Lung (tissue), 12 donors: ENCODE measurements around the gene MAT1A. TPM values are rescaled to one million over a fixed set of nuclear protein-coding genes. Genes with fewer than 3 reads are reported as not detected.
A peak's percentile ranks its signal among the peaks of the same experiment; 100 is the strongest.

ENCODE experiments used
- ATAC-seq: fragments of 200-7000 bp; cut with Tn5 transposase; one replicate; pipeline ENCODE4 v1.9.1; 2020; ENCODE audit warnings: moderate number of reproducible peaks; ENCODE audit not compliant: insufficient read depth, low FRiP score
- DNase-seq, 3 donors: peaks; one replicate each; pipeline ENCODE4 v3.0.0-alpha.2; 2013 to 2017
- H3K27ac ChIP-seq, 2 donors: one replicate each; pipeline ENCODE4 v1.5.1; 2013; ENCODE audit warnings: mild to moderate bottlenecking in 2 of 2, moderate library complexity in 2 of 2, control low read depth in 1 of 2, inconsistent platforms in 1 of 2, low read depth in 1 of 2, low read length in 1 of 2
- H3K27me3 ChIP-seq, 3 donors: one replicate each; pipeline ENCODE4 v1.5.1; 2013; ENCODE audit warnings: low read length in 2 of 3; ENCODE audit not compliant: control insufficient read depth in 3 of 3, insufficient read depth in 3 of 3
- H3K36me3 ChIP-seq, 4 donors: one replicate each; pipeline ENCODE4 v1.5.1; 2013; ENCODE audit warnings: low read length in 4 of 4, mild to moderate bottlenecking in 1 of 4, moderate library complexity in 1 of 4; ENCODE audit not compliant: control insufficient read depth in 4 of 4, insufficient read depth in 4 of 4
- H3K4me1 ChIP-seq, 5 donors: one replicate each; pipeline ENCODE4 v1.5.1; 2013; ENCODE audit warnings: low read length in 5 of 5, mild to moderate bottlenecking in 2 of 5, moderate library complexity in 1 of 5; ENCODE audit not compliant: control insufficient read depth in 5 of 5, insufficient read depth in 5 of 5
- H3K4me3 ChIP-seq: one replicate; pipeline ENCODE4 v1.5.1; 2013; ENCODE audit warnings: mild to moderate bottlenecking, control low read depth, moderate library complexity
- H3K9ac ChIP-seq, 2 donors: one replicate each; pipeline ENCODE4 v1.5.1; 2013; ENCODE audit warnings: low read length in 2 of 2, control low read depth in 1 of 2; ENCODE audit not compliant: insufficient read depth in 1 of 2
- H3K9me3 ChIP-seq, 4 donors: one replicate each; pipeline ENCODE4 v1.5.1; 2013; ENCODE audit warnings: low read length in 3 of 4, mild to moderate bottlenecking in 1 of 4, moderate library complexity in 1 of 4; ENCODE audit not compliant: control insufficient read depth in 4 of 4, insufficient read depth in 3 of 4
- CTCF ChIP-seq: IDR thresholded peaks from 2 replicates; pipeline ENCODE4 v1.5.1; 2012; ENCODE audit warnings: mild to moderate bottlenecking; ENCODE audit errors: control extremely low read depth, extremely low read depth
- WGBS, 2 donors: extraction: QIAGEN DNeasy Blood & Tissue Kit; methylation state at CpG; one replicate each; pipeline ENCODE4 v1.1.7; 2013; 5-methylcytosine and 5-hydroxymethylcytosine counted together
- polyA plus RNA-seq, 2 donors: library from polyadenylated mRNA; stranded (reverse); fragments of 200-250 nt; gene quantifications; one replicate each; pipeline ENCODE4 v1.2.1, GENCODE V29; 2013
- total RNA-seq, 2 donors: library from RNA; depleted of rRNA in 1 of 2; stranded (reverse); fragments of >200 nt in 1 of 2; gene quantifications; one replicate each; pipeline ENCODE4 v1.2.1, GENCODE V29; 2014 to 2021
- donor health status: control.
- donor health status: control.
- donor health status: Bipolar disorder and iron deficiency.
- donor health status: healthy.
- donor health status: DM: yes; HTN: yes; CAD: no.

Gene MAT1A
- total and polyA plus RNA-seq, 4 donors: 0.30 to 1.1 (median 0.43) TPM

GRCh38 chr10:80265740-80266512, 23.5 kb downstream of the MAT1A start:
- no peak for ATAC-seq
- peak; percentile 32 to 69 (median 40) for DNase-seq
- 55 to 71% methylated on average over 15 of the region's 15 CpGs for WGBS, 2 donors

GRCh38 chr10:80264081-80265056, 25.1 kb downstream of the MAT1A start:
- Histone ChIP-seq H3K27me3 (no peaks in the 10 kb centered on the region), H3K9ac (no peak overlapping the region), H3K27ac (no peak overlapping the region), H3K36me3 (no peaks in the 10 kb centered on the region), H3K4me3 (no peak overlapping the region), H3K9me3 (peaks cover 0 to 3% (median under 1%) of the 10 kb centered on the region in 4 donors), H3K4me1 (no peaks in the 10 kb centered on the region)
- ATAC-seq (no peak), DNase-seq (no peak)
- TF ChIP-seq CTCF: no peak
- WGBS, 2 donors: 92 to 93% methylated on average over 25 of the region's 25 CpGs

More at GRCh38 chr10:80265740-80266512, 23.5 kb downstream of the MAT1A start:
- no peaks in the 10 kb centered on the region for H3K4me1 ChIP-seq
- TF ChIP-seq CTCF: no peak
- no peak overlapping the region for H3K9ac ChIP-seq
- no peaks in the 10 kb centered on the region for H3K36me3 ChIP-seq
- no peak overlapping the region for H3K27ac ChIP-seq
- peaks cover 0 to 3% (median under 1%) of the 10 kb centered on the region in 4 donors for H3K9me3 ChIP-seq
- no peak overlapping the region for H3K4me3 ChIP-seq
- H3K27me3 ChIP-seq: no peaks in the 10 kb centered on the region

GRCh38 chr10:80261316-80262030, 28.0 kb downstream of the MAT1A start:
- Histone ChIP-seq H3K9me3 (peaks cover 0 to 3% (median under 1%) of the 10 kb centered on the region in 4 donors), H3K36me3 (no peaks in the 10 kb centered on the region), H3K4me3 (no peak overlapping the region), H3K9ac (no peak overlapping the region), H3K27me3 (no peaks in the 10 kb centered on the region), H3K4me1 (no peaks in the 10 kb centered on the region), H3K27ac (no peak overlapping the region)
- DNase-seq (no peak), ATAC-seq (no peak)
- WGBS, 2 donors: 94 to 95% methylated on average over 6 of the region's 6 CpGs
- TF ChIP-seq CTCF: no peak
